Measurements from ENCODE around the gene ZC3H12C.

The ZC3H12C gene

GRCh38 chr11:110098645-110099044 lies 5.5 kb downstream of the ZC3H12C start:
- DNase-seq (ENCODE audit: low read depth in 2 of 2): no peak

- no peak for DNase-seq (ENCODE audit: low read depth in 2 of 2)
These were observed 7.5 kb downstream of the ZC3H12C start for GRCh38 chr11:110100476-110101240.

GRCh38 chr11:110106713-110107274 lies 13.6 kb downstream of the ZC3H12C start:
- no peak for DNase-seq (ENCODE audit: low read depth in 2 of 2)

GRCh38 chr11:110110854-110111253 lies 17.7 kb downstream of the ZC3H12C start:
- DNase-seq (ENCODE audit: low read depth in 2 of 2): no peak

GRCh38 chr11:110112457-110112856 lies 19.3 kb downstream of the ZC3H12C start:
- no peak for DNase-seq (ENCODE audit: low read depth in 2 of 2)

- DNase-seq (ENCODE audit: low read depth in 2 of 2): no peak
These were observed 20.3 kb downstream of the ZC3H12C start for GRCh38 chr11:110113505-110113904.

GRCh38 chr11:110113973-110114372 lies 20.8 kb downstream of the ZC3H12C start:
- no peak for DNase-seq (ENCODE audit: low read depth in 2 of 2)

- DNase-seq (ENCODE audit: low read depth in 2 of 2): no peak
These were observed 26.1 kb downstream of the ZC3H12C start for GRCh38 chr11:110119317-110119716.

- no peak for DNase-seq (ENCODE audit: low read depth in 2 of 2)
These were observed 28.0 kb downstream of the ZC3H12C start for GRCh38 chr11:110121204-110121603.

- DNase-seq (ENCODE audit: low read depth in 2 of 2): no peak
These were observed 29.8 kb downstream of the ZC3H12C start for GRCh38 chr11:110123003-110123402.

- DNase-seq (ENCODE audit: low read depth in 2 of 2): no peak
These were observed 31.4 kb downstream of the ZC3H12C start for GRCh38 chr11:110124605-110125004.

- no peak for DNase-seq (ENCODE audit: low read depth in 2 of 2)
These were observed 32.4 kb downstream of the ZC3H12C start for GRCh38 chr11:110125632-110126031.

GRCh38 chr11:110126936-110127335 lies 33.7 kb downstream of the ZC3H12C start:
- no peak for DNase-seq (ENCODE audit: low read depth in 2 of 2)

GRCh38 chr11:110128161-110128560 lies 35.0 kb downstream of the ZC3H12C start:
- DNase-seq (ENCODE audit: low read depth in 2 of 2): no peak

GRCh38 chr11:110130642-110131238 lies 37.5 kb downstream of the ZC3H12C start:
- no peak for DNase-seq (ENCODE audit: low read depth in 2 of 2)

GRCh38 chr11:110131386-110132123 lies 38.4 kb downstream of the ZC3H12C start:
- no peak for DNase-seq (ENCODE audit: low read depth in 2 of 2)

GRCh38 chr11:110133160-110133559 lies 40.0 kb downstream of the ZC3H12C start:
- no peak for DNase-seq (ENCODE audit: low read depth in 2 of 2)

- no peak for DNase-seq (ENCODE audit: low read depth in 2 of 2)
These were observed 40.9 kb downstream of the ZC3H12C start for GRCh38 chr11:110134110-110134509.

- DNase-seq (ENCODE audit: low read depth in 2 of 2): no peak
These were observed 48.6 kb downstream of the ZC3H12C start for GRCh38 chr11:110141812-110142211.

- no peak for DNase-seq (ENCODE audit: low read depth in 2 of 2)
These were observed 54.9 kb downstream of the ZC3H12C start for GRCh38 chr11:110147962-110148709.
